H1 (cell line): ENCODE data around the gene BPIFB2. TPM values are rescaled to one million over a fixed set of nuclear protein-coding genes. Genes with fewer than 3 reads are reported as not detected.

Experiments used
- CTCF ChIA-PET: fragments of 300-600 bp; sonication (Branson Sonifier 250); formaldehyde crosslinking; loops from one replicate; lab custom pipeline; 2021; ENCODE audit not compliant: partially characterized antibody; lab: Charles Lee
- POLR2A ChIA-PET: fragments of 300-600 bp; sonication (Branson Sonifier 250); formaldehyde crosslinking; loops from one replicate; lab custom pipeline; 2021; ENCODE audit warnings: inconsistent platforms; ENCODE audit not compliant: partially characterized antibody; lab: Charles Lee
- DNase-seq, 2 experiments: peaks; one replicate each; pipeline versions ENCODE4 v3.0.0 to v3.0.0-alpha.2; 2010 to 2022; ENCODE audit warnings: low spot score in 2 of 2, low read depth in 1 of 2, mixed read lengths in 1 of 2
- FAIRE-seq: peaks from 2 replicates; lab custom pipeline; 2011; peaks lifted over from hg19 to GRCh38; lab: Jason Lieb, UNC
- H2AFZ ChIP-seq: 2 replicates; pipeline ENCODE4 v1.8.1; 2012; ENCODE audit warnings: low read length, inconsistent platforms
- H2AK5ac ChIP-seq: 2 replicates; pipeline ENCODE4 v1.6.1; 2013; ENCODE audit warnings: low read depth, low read length
- H2BK120ac ChIP-seq: replicated peaks from 2 replicates; pipeline ENCODE3; 2013; ENCODE audit warnings: low read depth, low read length, inconsistent platforms
- H2BK12ac ChIP-seq: 2 replicates; pipeline ENCODE4 v1.6.1; 2013; ENCODE audit warnings: low read depth, low read length
- H2BK15ac ChIP-seq: 2 replicates; pipeline ENCODE4 v1.6.1; 2013; ENCODE audit warnings: low read length
- H2BK20ac ChIP-seq: 2 replicates; pipeline ENCODE4 v1.6.1; 2013; ENCODE audit warnings: low read length
- H2BK5ac ChIP-seq: 2 replicates; pipeline ENCODE4 v1.6.1; 2013; ENCODE audit warnings: low read depth, low read length
- H3K14ac ChIP-seq: 2 replicates; pipeline ENCODE4 v1.6.1; 2013; ENCODE audit warnings: inconsistent platforms; ENCODE audit not compliant: insufficient read length
- H3K18ac ChIP-seq: 2 replicates; pipeline ENCODE4 v1.6.1; 2013; ENCODE audit warnings: low read length; ENCODE audit errors: extremely low read depth
- H3K23ac ChIP-seq: 2 replicates; pipeline ENCODE4 v1.6.1; 2013; ENCODE audit warnings: inconsistent platforms; ENCODE audit not compliant: insufficient read length
- H3K23me2 ChIP-seq: 2 replicates; pipeline ENCODE4 v1.6.1; 2013; ENCODE audit warnings: low read depth, low read length
- H3K27ac ChIP-seq: 2 replicates; pipeline ENCODE4 v1.6.1; 2011; ENCODE audit warnings: low read depth, low read length, inconsistent platforms
- H3K27me3 ChIP-seq, 4 experiments: replicated peaks in 1 of 4; 1 replicate in 1 of 4; 2 replicates in 3 of 4; pipeline versions ENCODE4 v1.6.1 to v1.8.1; 2011 to 2013; ENCODE audit warnings: low read length in 3 of 4, mild to moderate bottlenecking in 3 of 4, inconsistent platforms in 2 of 4, mixed read lengths in 2 of 4, moderate library complexity in 1 of 4; ENCODE audit not compliant: control insufficient read depth in 3 of 4, insufficient read depth in 3 of 4; ENCODE audit errors: extremely low read depth in 1 of 4
- H3K36me3 ChIP-seq, 4 experiments: 2 replicates each; pipeline versions ENCODE4 v1.6.1 to v1.8.1; 2011 to 2013; ENCODE audit warnings: mild to moderate bottlenecking in 4 of 4, low read length in 3 of 4, moderate library complexity in 2 of 4, control low read depth in 1 of 4, inconsistent platforms in 1 of 4; ENCODE audit not compliant: insufficient read depth in 4 of 4, control insufficient read depth in 2 of 4
- H3K4ac ChIP-seq: replicated peaks from 2 replicates; pipeline ENCODE3; 2013; ENCODE audit warnings: low read length, low read depth, mixed read lengths, inconsistent platforms; ENCODE audit not compliant: insufficient read length
- H3K4me1 ChIP-seq, 4 experiments: replicated peaks in 1 of 4; 1 replicate in 1 of 4; 2 replicates in 3 of 4; pipeline versions ENCODE4 v1.6.1 to v1.8.1; 2011 to 2013; ENCODE audit warnings: low read length in 3 of 4, inconsistent platforms in 2 of 4, mixed read lengths in 1 of 4; ENCODE audit not compliant: insufficient read depth in 4 of 4, control insufficient read depth in 3 of 4
- H3K4me2 ChIP-seq, 2 experiments: 2 replicates each; pipeline versions ENCODE4 v1.6.1 to v1.8.1; 2011 to 2013; ENCODE audit warnings: low read depth in 2 of 2, low read length in 2 of 2, control low read depth in 1 of 2, inconsistent platforms in 1 of 2, mild to moderate bottlenecking in 1 of 2; ENCODE audit not compliant: insufficient read depth in 1 of 2
- H3K4me3 ChIP-seq, 4 experiments: fragments of 200-600, 300-600 bp in 1 of 4; sonication (generic), shearing (Covaris generic), sonication (Bioruptor Twin) in 1 of 4; 2 replicates each; pipeline versions ENCODE4 v1.5.1 to v1.8.1; 2011 to 2016; ENCODE audit warnings: low read length in 4 of 4, low read depth in 3 of 4, control low read depth in 2 of 4, inconsistent platforms in 2 of 4, mild to moderate bottlenecking in 2 of 4, mixed read lengths in 1 of 4, moderate library complexity in 1 of 4; ENCODE audit not compliant: insufficient read depth in 2 of 4; ENCODE audit errors: extremely low read depth in 1 of 4
- H3K56ac ChIP-seq: replicated peaks from 2 replicates; pipeline ENCODE3; 2013; ENCODE audit warnings: low read depth, mild to moderate bottlenecking, mixed read lengths, low read length, inconsistent platforms; ENCODE audit not compliant: insufficient read length
- H3K79me1 ChIP-seq: 2 replicates; pipeline ENCODE4 v1.6.1; 2013; ENCODE audit warnings: low read depth, low read length, control low read depth
- H3K79me2 ChIP-seq, 2 experiments: 2 replicates each; pipeline versions ENCODE4 v1.6.1 to v1.8.1; 2012 to 2013; ENCODE audit warnings: low read length in 2 of 2, mild to moderate bottlenecking in 2 of 2, inconsistent platforms in 1 of 2; ENCODE audit not compliant: insufficient read depth in 2 of 2, control insufficient read depth in 1 of 2
- H3K9ac ChIP-seq, 4 experiments: replicated peaks in 1 of 4; 1 replicate in 1 of 4; 2 replicates in 3 of 4; pipeline versions ENCODE4 v1.6.1 to v1.8.1; 2011 to 2013; ENCODE audit warnings: low read depth in 3 of 4, low read length in 3 of 4, control low read depth in 2 of 4, mild to moderate bottlenecking in 2 of 4, moderate library complexity in 2 of 4, inconsistent platforms in 1 of 4; ENCODE audit errors: extremely low read depth in 1 of 4
- H3K9me3 ChIP-seq, 2 experiments: 2 replicates each; pipeline versions ENCODE4 v1.6.1 to v1.8.1; 2012 to 2013; ENCODE audit warnings: mild to moderate bottlenecking in 2 of 2, moderate library complexity in 2 of 2, control low read depth in 1 of 2, inconsistent platforms in 1 of 2, low read depth in 1 of 2, low read length in 1 of 2, mixed read lengths in 1 of 2; ENCODE audit not compliant: insufficient read depth in 2 of 2
- H4K20me1 ChIP-seq, 2 experiments: replicated peaks in 1 of 2; 2 replicates each; pipeline versions ENCODE3 to v1.8.1; 2011 to 2013; ENCODE audit warnings: inconsistent platforms in 2 of 2, low read length in 2 of 2, mild to moderate bottlenecking in 1 of 2; ENCODE audit not compliant: insufficient read depth in 2 of 2, control insufficient read depth in 1 of 2
- H4K5ac ChIP-seq: 2 replicates; pipeline ENCODE4 v1.6.1; 2013; ENCODE audit warnings: low read length, low read depth, mixed read lengths, inconsistent platforms; ENCODE audit not compliant: insufficient read length
- H4K8ac ChIP-seq: 2 replicates; pipeline ENCODE4 v1.8.0; 2013; ENCODE audit warnings: mild to moderate bottlenecking, moderate library complexity, low read length, inconsistent platforms; ENCODE audit not compliant: insufficient read depth; ENCODE audit errors: extremely low read depth
- H4K91ac ChIP-seq: replicated peaks from 2 replicates; pipeline ENCODE3; 2013; ENCODE audit warnings: low read length, mixed read lengths, inconsistent platforms; ENCODE audit not compliant: insufficient read length
- ATF2 ChIP-seq: IDR thresholded peaks from 2 replicates; pipeline ENCODE4 v1.6.1; 2012; ENCODE audit warnings: low read length, inconsistent platforms
- BRCA1 ChIP-seq: IDR thresholded peaks from 2 replicates; pipeline ENCODE4 v1.6.1; 2012; ENCODE audit warnings: low read depth, low read length, improper control_type of control experiment
- EP300 ChIP-seq, 2 experiments: IDR thresholded peaks; 1 replicate in 1 of 2; 2 replicates in 1 of 2; pipeline ENCODE4 v1.6.1; 2011 to 2012; ENCODE audit warnings: low read depth in 2 of 2, low read length in 2 of 2, mild to moderate bottlenecking in 2 of 2, borderline replicate concordance in 1 of 2, inconsistent platforms in 1 of 2, moderate library complexity in 1 of 2
- FOSL1 ChIP-seq: IDR thresholded peaks from 2 replicates; pipeline ENCODE4 v1.6.1; 2011; ENCODE audit warnings: mild to moderate bottlenecking, low read depth, low read length, moderate library complexity; ENCODE audit not compliant: insufficient read depth
- HDAC2 ChIP-seq, 2 experiments: fragments of 300-600 bp in 1 of 2; sonication (generic) in 1 of 2; IDR thresholded peaks; 2 replicates each; pipeline ENCODE4 v1.6.1; 2011 to 2012; ENCODE audit warnings: low read depth in 2 of 2, low read length in 2 of 2, mild to moderate bottlenecking in 2 of 2, moderate library complexity in 2 of 2, borderline replicate concordance in 1 of 2, inconsistent platforms in 1 of 2
- KDM5A ChIP-seq: fragments of 200-600 bp; IDR thresholded peaks from 2 replicates; pipeline ENCODE4 v1.7.1; 2012; ENCODE audit warnings: mild to moderate bottlenecking, low read length, inconsistent platforms, mixed read lengths
- POLR2A ChIP-seq, 2 experiments: IDR thresholded peaks; 1 replicate in 1 of 2; 2 replicates in 1 of 2; pipeline ENCODE4 v1.6.1; 2011; ENCODE audit warnings: low read depth in 2 of 2, low read length in 2 of 2, mild to moderate bottlenecking in 2 of 2; ENCODE audit errors: control extremely low read depth in 1 of 2
- RAD21 ChIP-seq, 2 experiments: IDR thresholded peaks in 1 of 2; conservative IDR thresholded peaks in 1 of 2; 2 replicates each; pipeline ENCODE4 v1.6.1; 2011; ENCODE audit warnings: low read depth in 2 of 2, low read length in 2 of 2, improper control_type of control experiment in 1 of 2, inconsistent platforms in 1 of 2, mild to moderate bottlenecking in 1 of 2, moderate library complexity in 1 of 2
- TCF12 ChIP-seq: IDR thresholded peaks from 2 replicates; pipeline ENCODE4 v1.6.1; 2011; ENCODE audit warnings: low read depth, mild to moderate bottlenecking, low read length
- WGBS, 2 experiments: shearing (Covaris generic) in 1 of 2; methylation state at CpG; one replicate each; pipeline versions ENCODE4 v1.1.6 to v1.1.7; 2013 to 2015; ENCODE audit warnings: low lambda C conversion rate in 2 of 2, mixed read lengths in 2 of 2, inconsistent platforms in 1 of 2, low coverage in 1 of 2, missing lambda C conversion rate in 1 of 2; ENCODE audit not compliant: insufficient replicate concordance in 2 of 2, insufficient coverage in 1 of 2, insufficient read length in 1 of 2; ENCODE audit errors: extremely low coverage in 1 of 2, missing lambda C conversion rate in 1 of 2; 5-methylcytosine and 5-hydroxymethylcytosine counted together
- polyA plus RNA-seq, 7 experiments: library from polyadenylated mRNA; depleted of rRNA in 3 of 7; stranded (reverse) in 5 of 7; unstranded in 2 of 7; fragments of >200 nt in 5 of 7; fragments of 200-250 nt in 2 of 7; gene quantifications; 1 replicate in 5 of 7; 2 replicates in 1 of 7; 4 replicates in 1 of 7; pipeline versions ENCODE4 v1.2.1 to v1.2.3, GENCODE V29; 2011 to 2013; ENCODE audit warnings: missing spikeins in 2 of 7, mixed read lengths in 2 of 7
- total RNA-seq: library from RNA; stranded (reverse); fragmentation: NEBNext Ultra II Directional; extraction: Animal tissue kit (Norgen Biotek cat#: 25700); gene quantifications from 2 replicates; pipeline ENCODE4 v1.2.1, GENCODE V29; 2021

BPIFB2 gene
- total and polyA plus RNA-seq, 2 of the 8 experiments (the other 6 are each of a cell fraction or from before 2014, with no cell fraction given), result not detected

- WGBS, 2 experiments, result 87% methylated on average over 19 of the region's 19 CpGs; no CpG with 5 or more reads in 1 of the 2 experiments
- H3K9ac ChIP-seq, result no peak overlapping the region
- H3K23me2 ChIP-seq, result peaks cover 5% of the 10 kb centered on the region; the same call in 1 of the 2 replicates
- no peaks in the 10 kb centered on the region for H3K27me3 ChIP-seq
- CTCF ChIA-PET, result interaction anchor here (1.0 to 1.6 kb wide), 3 partner anchors 8 to 26 kb away, joined by 3 to 4 read pairs (median 3); no protein-coding TSS in a partner anchor
- DNase-seq (no peak), FAIRE-seq (no peak)
- H4K5ac ChIP-seq, result no peak overlapping the region
- no peaks in the 10 kb centered on the region for H3K79me2 ChIP-seq
- no peak overlapping the region for H4K91ac ChIP-seq
- H3K4ac ChIP-seq, result no peak overlapping the region
- no peak overlapping the region for H3K23ac ChIP-seq
- no peaks in the 10 kb centered on the region for H3K4me1 ChIP-seq
- no peak overlapping the region for H3K56ac ChIP-seq
- no peak overlapping the region; the same call in 1 of the 2 replicates for H3K18ac ChIP-seq
- H2AFZ ChIP-seq, result no peak overlapping the region
- H3K27ac ChIP-seq, result no peak overlapping the region
- H2BK5ac ChIP-seq, result no peak overlapping the region; the same call in 1 of the 2 replicates
- no peak overlapping the region for H2BK12ac ChIP-seq
- peak overlapping the region; percentile 64 for H4K8ac ChIP-seq
- H3K4me3 ChIP-seq, result no peak overlapping the region
- no peaks in the 10 kb centered on the region for H3K79me1 ChIP-seq
- H2BK120ac ChIP-seq, result no peak overlapping the region
- no peaks in the 10 kb centered on the region for H4K20me1 ChIP-seq
- no peak overlapping the region for H2BK20ac ChIP-seq
- H3K36me3 ChIP-seq, result no peaks in the 10 kb centered on the region
- no peak overlapping the region for H2BK15ac ChIP-seq
- no peak overlapping the region for H3K4me2 ChIP-seq
- H3K14ac ChIP-seq, result no peak overlapping the region
- POLR2A ChIA-PET, result no interaction called here
- H3K9me3 ChIP-seq, result no peaks in the 10 kb centered on the region
- no peak overlapping the region; the same call in 1 of the 2 replicates for H2AK5ac ChIP-seq
- TF ChIP-seq POLR2A (IDR thresholded peaks at IDR 0.05; ENCODE audit: control extremely low read depth in 1 of 2, low read depth in 2 of 2, low read length in 2 of 2) (no peak), RAD21 (IDR thresholded peaks at IDR 0.05 in 1 of 2, conservative IDR thresholded peaks at IDR 0.05 in 1 of 2; ENCODE audit: low read depth in 2 of 2, low read length in 2 of 2) (no peak), KDM5A (no peak), FOSL1 (no peak), HDAC2 (IDR thresholded peaks at IDR 0.05; ENCODE audit: borderline replicate concordance in 1 of 2, low read depth in 2 of 2, low read length in 2 of 2) (no peak), EP300 (IDR thresholded peaks at IDR 0.05; ENCODE audit: borderline replicate concordance in 1 of 2, low read depth in 2 of 2, low read length in 2 of 2) (no peak), TCF12 (no peak), BRCA1 (no peak), ATF2 (no peak)
Observed at GRCh38 chr20:33070111-33071053, 62.9 kb downstream of the BPIFB2 start.
